ENCODE results near the gene ZNF561.

DNA sequence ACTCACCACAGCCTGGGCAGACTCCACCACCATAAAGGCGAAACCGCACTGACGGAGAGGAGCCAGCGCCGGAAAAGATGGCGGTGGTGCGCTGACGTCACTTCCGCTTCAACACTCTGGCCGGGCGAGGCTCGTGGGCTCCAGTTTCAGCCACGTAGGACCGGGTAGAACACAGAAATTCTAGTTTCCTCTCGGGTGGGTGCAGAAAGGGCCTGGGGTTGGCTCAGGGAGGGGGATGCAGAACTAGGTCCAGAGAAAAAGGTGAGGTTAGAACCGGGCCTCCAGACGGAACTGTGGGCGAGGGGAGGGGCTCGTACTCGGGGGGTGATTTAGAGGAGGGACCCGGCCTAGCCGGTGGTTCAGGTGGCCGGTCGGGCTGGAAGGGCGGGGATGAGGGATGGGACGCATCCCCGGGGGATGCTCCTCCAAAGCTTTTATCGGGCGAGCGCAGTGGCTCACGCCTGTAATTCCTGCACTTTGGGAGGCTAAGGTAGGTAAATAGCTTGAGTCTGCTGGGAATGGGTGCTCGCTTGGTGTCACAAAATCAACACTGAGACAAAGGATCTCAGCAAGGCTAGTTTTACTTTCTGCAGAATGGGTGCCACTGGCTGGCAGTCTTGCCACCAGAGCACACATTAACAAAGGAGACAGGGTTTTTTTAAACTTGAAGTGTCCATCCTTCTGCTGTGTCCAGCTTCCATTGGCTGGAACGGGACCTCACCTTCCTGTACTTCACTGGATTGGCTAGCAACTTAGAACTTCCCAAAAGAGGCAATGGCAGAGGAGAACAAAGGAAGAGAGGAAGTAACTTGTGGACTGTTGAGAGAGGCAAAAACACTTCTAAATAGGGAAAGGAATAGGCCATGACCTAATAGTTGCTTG lies at the start of gene ZNF561:
- TF ChIP-seq, protein P1, sequence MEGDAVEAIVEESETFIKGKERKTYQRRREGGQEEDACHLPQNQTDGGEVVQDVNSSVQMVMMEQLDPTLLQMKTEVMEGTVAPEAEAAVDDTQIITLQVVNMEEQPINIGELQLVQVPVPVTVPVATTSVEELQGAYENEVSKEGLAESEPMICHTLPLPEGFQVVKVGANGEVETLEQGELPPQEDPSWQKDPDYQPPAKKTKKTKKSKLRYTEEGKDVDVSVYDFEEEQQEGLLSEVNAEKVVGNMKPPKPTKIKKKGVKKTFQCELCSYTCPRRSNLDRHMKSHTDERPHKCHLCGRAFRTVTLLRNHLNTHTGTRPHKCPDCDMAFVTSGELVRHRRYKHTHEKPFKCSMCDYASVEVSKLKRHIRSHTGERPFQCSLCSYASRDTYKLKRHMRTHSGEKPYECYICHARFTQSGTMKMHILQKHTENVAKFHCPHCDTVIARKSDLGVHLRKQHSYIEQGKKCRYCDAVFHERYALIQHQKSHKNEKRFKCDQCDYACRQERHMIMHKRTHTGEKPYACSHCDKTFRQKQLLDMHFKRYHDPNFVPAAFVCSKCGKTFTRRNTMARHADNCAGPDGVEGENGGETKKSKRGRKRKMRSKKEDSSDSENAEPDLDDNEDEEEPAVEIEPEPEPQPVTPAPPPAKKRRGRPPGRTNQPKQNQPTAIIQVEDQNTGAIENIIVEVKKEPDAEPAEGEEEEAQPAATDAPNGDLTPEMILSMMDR (IDR thresholded peaks at IDR 0.05), result no peak
- no peak for TF ChIP-seq EZH2 (IDR thresholded peaks at IDR 0.05)

Data from neural progenitor cell (in vitro differentiated cells).